ENCODE data around the gene HOXD8. TPM values are rescaled to one million over a fixed set of nuclear protein-coding genes. Genes with fewer than 3 reads are reported as not detected.

Gene HOXD8
- total and polyA plus RNA-seq, 9 donors: 29.2 to 50.6 (median 36.2) TPM

DNA sequence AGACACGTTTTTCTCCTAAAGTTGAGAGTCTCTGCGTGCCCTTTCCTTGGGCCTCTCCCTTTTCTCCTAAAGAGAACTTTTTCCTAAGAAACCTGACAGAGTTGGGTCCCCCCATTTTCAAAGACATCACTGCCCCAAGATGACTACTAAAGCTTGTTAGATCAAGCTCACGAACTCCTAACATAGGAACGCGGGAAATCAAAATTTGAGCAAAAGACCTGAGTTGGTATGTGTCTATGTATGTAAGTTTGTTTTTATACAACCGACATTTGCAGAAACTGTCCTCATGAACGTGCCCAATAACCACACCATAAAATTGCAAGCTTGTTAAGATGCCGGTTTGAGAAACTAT, 35.6 kb upstream of the HOXD8 start:
- WGBS, 3 donors: 14 to 16% (median 15%) methylated on average over 8 of the region's 8 CpGs
- H3K36me3 ChIP-seq: no peaks in the 10 kb centered on the region
- no peaks in the 10 kb centered on the region for H3K9me3 ChIP-seq
- intact Hi-C loops (cut with DNase I): loop anchor here in 1 of 4 donors (10.0 kb wide), 1 partner anchor 409 kb away; no protein-coding TSS in a partner anchor
- H3K4me1 ChIP-seq (ENCODE audit: insufficient read depth): peaks cover 3% of the 10 kb centered on the region
- peaks cover 18% of the 10 kb centered on the region for H3K27me3 ChIP-seq
- no peak overlapping the region for H3K4me3 ChIP-seq
- no peak overlapping the region for H3K27ac ChIP-seq
- no peak for DNase-seq
- TF ChIP-seq, protein P1, sequence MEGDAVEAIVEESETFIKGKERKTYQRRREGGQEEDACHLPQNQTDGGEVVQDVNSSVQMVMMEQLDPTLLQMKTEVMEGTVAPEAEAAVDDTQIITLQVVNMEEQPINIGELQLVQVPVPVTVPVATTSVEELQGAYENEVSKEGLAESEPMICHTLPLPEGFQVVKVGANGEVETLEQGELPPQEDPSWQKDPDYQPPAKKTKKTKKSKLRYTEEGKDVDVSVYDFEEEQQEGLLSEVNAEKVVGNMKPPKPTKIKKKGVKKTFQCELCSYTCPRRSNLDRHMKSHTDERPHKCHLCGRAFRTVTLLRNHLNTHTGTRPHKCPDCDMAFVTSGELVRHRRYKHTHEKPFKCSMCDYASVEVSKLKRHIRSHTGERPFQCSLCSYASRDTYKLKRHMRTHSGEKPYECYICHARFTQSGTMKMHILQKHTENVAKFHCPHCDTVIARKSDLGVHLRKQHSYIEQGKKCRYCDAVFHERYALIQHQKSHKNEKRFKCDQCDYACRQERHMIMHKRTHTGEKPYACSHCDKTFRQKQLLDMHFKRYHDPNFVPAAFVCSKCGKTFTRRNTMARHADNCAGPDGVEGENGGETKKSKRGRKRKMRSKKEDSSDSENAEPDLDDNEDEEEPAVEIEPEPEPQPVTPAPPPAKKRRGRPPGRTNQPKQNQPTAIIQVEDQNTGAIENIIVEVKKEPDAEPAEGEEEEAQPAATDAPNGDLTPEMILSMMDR (IDR thresholded peaks at IDR 0.05): no peak
- TF ChIP-seq EP300 (IDR thresholded peaks at IDR 0.05) (no peak), POLR2A (IDR thresholded peaks at IDR 0.05) (no peak)

GRCh38 chr2:176094349-176094748, 35.2 kb upstream of the HOXD8 start:
- Histone ChIP-seq H3K36me3 (no peaks in the 10 kb centered on the region), H3K4me3 (no peak overlapping the region), H3K27ac (no peak overlapping the region), H3K27me3 (peaks cover 18% of the 10 kb centered on the region), H3K4me1 (ENCODE audit: insufficient read depth) (peaks cover 3% of the 10 kb centered on the region), H3K9me3 (no peaks in the 10 kb centered on the region)
- WGBS, 3 donors: 8 to 10% (median 9%) methylated on average over 12 of the region's 12 CpGs
- intact Hi-C loops (cut with DNase I): loop anchor here in 1 of 4 donors (10.0 kb wide), 1 partner anchor 410 kb away; no protein-coding TSS in a partner anchor
- no peak for DNase-seq
- no peak for TF ChIP-seq POLR2A (IDR thresholded peaks at IDR 0.05)
- no peak for TF ChIP-seq EP300 (IDR thresholded peaks at IDR 0.05)
- TF ChIP-seq, protein P1 (IDR thresholded peaks at IDR 0.05): no peak

DNA sequence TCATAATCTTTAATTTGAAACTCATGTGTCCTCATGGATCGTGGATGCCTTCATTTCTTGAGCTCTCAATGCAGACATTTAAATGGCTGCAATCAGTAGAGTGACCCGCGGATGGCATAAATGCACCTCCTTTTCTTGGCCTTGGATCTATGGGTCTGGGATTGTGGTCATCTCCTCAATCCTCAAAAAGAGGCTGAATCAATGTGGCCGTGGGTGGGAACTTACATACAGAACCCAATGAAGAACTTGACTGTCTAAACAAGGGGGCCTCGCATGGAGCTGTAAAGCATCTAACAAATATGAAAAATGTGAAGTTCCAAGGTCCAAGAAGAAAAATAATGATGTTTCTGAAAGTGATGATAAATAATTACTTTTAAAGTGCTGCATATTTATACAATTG, 34.1 kb upstream of the HOXD8 start:
- Histone ChIP-seq H3K4me1 (ENCODE audit: insufficient read depth) (peaks cover 3% of the 10 kb centered on the region), H3K36me3 (no peaks in the 10 kb centered on the region), H3K27ac (no peak overlapping the region), H3K27me3 (peaks cover 25% of the 10 kb centered on the region), H3K9me3 (peaks cover 0 to 3% of the 10 kb centered on the region in 2 donors), H3K4me3 (no peak overlapping the region)
- intact Hi-C loops (cut with DNase I): loop anchor here in 1 of 4 donors (10.0 kb wide), 1 partner anchor 411 kb away; no protein-coding TSS in a partner anchor
- WGBS, 3 donors: 20 to 24% (median 22%) methylated on average over 5 of the region's 5 CpGs
- no peak for TF ChIP-seq POLR2A (IDR thresholded peaks at IDR 0.05)
- no peak for TF ChIP-seq EP300 (IDR thresholded peaks at IDR 0.05)
- TF ChIP-seq, protein P1 (IDR thresholded peaks at IDR 0.05): no peak
- DNase-seq: no peak

GRCh38 chr2:176096243-176096985, 33.1 kb upstream of the HOXD8 start:
- H3K4me1 ChIP-seq (ENCODE audit: insufficient read depth): peaks cover 3% of the 10 kb centered on the region
- H3K36me3 ChIP-seq: no peaks in the 10 kb centered on the region
- no peak overlapping the region for H3K4me3 ChIP-seq
- H3K9me3 ChIP-seq: peaks cover 0 to 3% of the 10 kb centered on the region in 2 donors
- DNase-seq: no peak
- intact Hi-C loops (cut with DNase I): loop anchor here in 1 of 4 donors (10.0 kb wide), 1 partner anchor 412 kb away; no protein-coding TSS in a partner anchor
- TF ChIP-seq EP300 (IDR thresholded peaks at IDR 0.05) (no peak), POLR2A (IDR thresholded peaks at IDR 0.05) (no peak)
- TF ChIP-seq, protein P1 (IDR thresholded peaks at IDR 0.05): no peak
- H3K27ac ChIP-seq: no peak overlapping the region
- peaks cover 25% of the 10 kb centered on the region for H3K27me3 ChIP-seq
- 12 to 16% (median 14%) methylated on average over 16 of the region's 16 CpGs for WGBS, 3 donors

All from ovary (tissue), 9 donors.